Omental fat pad (tissue), 4 donors: ENCODE measurements around the gene STX11. TPM values are rescaled to one million over a fixed set of nuclear protein-coding genes. Genes with fewer than 3 reads are reported as not detected.
"Not testable (repeated sequence)": the region's sequence is repeated elsewhere in the genome, so short reads cannot be mapped to it uniquely, and the experiment has no call there.

Experiments used
- ATAC-seq: fragments of 150-250 bp; one replicate; pipeline ENCODE4 v1.9.1; 2016; ENCODE audit warnings: mild to moderate bottlenecking, moderate library complexity; ENCODE audit not compliant: low FRiP score
- DNase-seq: peaks from one replicate; pipeline ENCODE4 v3.0.0-alpha.2; 2019; ENCODE audit warnings: low spot score
- CTCF ChIP-seq, 3 donors: fragments of 450-650 bp; IDR thresholded peaks; one replicate each; pipeline ENCODE4 v1.5.1; 2016 to 2017; ENCODE audit warnings: antibody characterized with exemption in 3 of 3, mild to moderate bottlenecking in 3 of 3, moderate library complexity in 2 of 3
- total RNA-seq, 4 donors: library from RNA; depleted of rRNA; stranded (reverse); fragments of >200 nt; gene quantifications; one replicate each; pipeline ENCODE4 v1.1.0, GENCODE V29; 2016

Gene STX11
- total RNA-seq, 4 donors from 2014 or later, result 34.5 to 156 (median 113) TPM

- no peak for DNase-seq
- no peak for TF ChIP-seq CTCF (IDR thresholded peaks at IDR 0.05)
- ATAC-seq, result no peak
Observed at GRCh38 chr6:144129469-144129868, 20.8 kb upstream of the STX11 start.

GRCh38 chr6:144131248-144131709 is 19.0 kb upstream of the STX11 start:
- DNase-seq, result no peak
- no peak for TF ChIP-seq CTCF (IDR thresholded peaks at IDR 0.05)
- peak; percentile 44 for ATAC-seq

DNA sequence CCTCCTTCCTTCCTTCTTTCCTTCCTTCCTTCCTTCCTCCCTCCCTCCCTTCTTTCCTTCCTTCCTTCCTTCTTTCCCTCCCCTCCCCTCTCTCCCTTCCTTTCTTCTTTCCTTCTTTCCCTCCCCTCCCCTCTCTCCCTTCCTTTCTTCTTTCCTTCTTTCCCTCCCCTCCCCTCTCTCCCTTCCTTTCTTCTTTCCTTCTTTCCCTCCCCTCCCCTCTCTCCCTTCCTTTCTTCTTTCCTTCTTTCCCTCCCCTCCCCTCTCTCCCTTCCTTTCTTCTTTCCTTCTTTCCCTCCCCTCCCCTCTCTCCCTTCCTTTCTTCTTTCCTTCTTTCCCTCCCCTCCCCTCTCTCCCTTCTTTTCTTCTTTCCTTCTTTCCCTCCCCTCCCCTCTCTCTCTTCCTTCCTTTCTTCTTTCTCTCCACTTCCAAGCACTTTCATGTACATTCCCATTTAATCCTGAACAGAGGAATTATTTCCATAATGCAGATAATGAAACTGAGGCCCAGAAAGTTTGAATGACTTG is 18.1 kb upstream of the STX11 start:
- ATAC-seq, DNase-seq: not testable (repeated sequence)

DNA sequence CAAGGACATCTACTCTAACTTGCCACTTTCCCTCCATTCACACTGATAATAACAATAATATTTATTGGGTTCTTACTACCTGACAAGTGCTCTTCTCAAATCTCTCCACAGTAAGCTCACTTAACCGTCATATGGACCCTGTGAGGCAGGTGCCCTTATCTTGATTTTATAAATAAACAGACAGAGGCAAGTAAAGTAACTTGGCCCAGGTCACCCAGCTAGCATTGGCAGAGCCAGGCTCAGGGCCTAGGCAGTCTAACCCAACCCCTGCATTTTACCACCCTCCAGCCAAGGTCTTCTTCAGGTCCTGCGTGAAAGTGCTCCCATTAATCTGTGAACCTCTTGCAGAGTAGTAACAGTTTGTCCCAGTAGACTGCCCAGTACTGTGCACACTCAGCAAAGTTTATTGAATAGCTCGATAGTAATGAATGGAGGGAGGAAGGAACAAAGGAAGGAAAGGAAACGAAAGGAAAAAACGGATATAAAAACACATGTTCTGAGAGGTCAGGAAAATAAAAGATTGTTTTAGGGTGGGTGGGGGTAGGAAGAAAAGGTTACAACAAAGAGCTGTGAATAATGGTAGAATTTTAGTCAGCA is 17.0 kb upstream of the STX11 start:
- ATAC-seq (peak; percentile 5), DNase-seq (no peak)
- no peak for TF ChIP-seq CTCF (IDR thresholded peaks at IDR 0.05)

DNA sequence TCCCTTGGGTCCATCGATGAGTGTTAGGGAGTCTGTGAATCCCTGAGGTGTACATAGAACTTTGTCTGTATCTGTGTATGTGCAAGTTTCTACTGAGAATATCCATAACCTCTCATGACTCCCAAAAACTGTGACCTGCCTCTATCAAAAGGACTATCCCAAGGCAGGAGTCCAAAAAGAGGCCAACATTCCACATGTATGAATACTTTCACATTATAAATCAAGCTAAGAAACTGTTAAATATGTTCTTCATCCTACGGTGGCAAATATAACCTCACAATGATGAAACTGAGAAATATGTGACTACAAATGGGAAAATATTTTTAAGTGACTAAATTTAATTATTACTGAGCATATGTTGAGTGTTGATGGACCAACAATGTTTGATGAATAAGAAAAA is 16.1 kb upstream of the STX11 start:
- TF ChIP-seq CTCF (IDR thresholded peaks at IDR 0.05), result no peak
- DNase-seq (no peak), ATAC-seq (no peak)

DNA sequence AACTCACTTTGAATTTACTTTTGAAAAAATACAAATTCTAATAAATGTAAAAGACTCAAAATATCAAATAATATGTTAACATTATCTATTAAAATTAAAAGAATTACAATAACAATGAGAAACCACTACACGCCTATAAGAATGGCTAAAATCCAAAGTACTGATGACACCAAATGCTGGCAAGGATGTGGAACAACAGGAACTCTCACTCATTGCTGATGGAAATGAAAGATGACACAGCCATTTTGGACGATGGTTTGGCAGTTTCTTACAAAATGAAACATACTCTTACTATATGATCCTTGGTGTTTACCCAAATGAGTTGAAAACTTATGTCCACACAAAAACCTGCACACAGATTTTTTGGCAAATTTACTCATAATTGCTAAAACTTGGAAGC is 15.6 kb upstream of the STX11 start:
- no peak for TF ChIP-seq CTCF (IDR thresholded peaks at IDR 0.05)
- DNase-seq (no peak), ATAC-seq (no peak)

DNA sequence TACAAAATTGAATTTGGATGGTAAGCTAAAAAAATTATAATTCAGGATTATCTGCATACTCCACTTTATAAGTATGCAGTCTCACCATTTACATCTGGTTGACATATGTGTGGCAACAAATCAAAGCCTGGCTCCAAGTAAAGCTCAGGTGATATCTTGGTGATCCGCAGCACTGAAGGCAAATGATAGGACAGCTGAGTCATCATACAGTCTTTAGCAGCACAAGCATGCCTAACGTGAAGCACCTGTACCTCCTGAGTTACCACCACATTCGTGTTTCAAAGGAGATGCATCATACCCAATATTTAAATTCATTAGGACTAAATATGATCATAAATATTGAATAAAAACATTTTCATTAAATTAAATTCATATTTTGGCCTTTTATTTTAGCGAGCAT is 11.8 kb upstream of the STX11 start:
- no peak for ATAC-seq
- no peak for TF ChIP-seq CTCF (IDR thresholded peaks at IDR 0.05)

More for the DNA sequence above, 11.8 kb upstream of the STX11 start:
- DNase-seq, result no peak
